Endothelial cell (in vitro differentiated cells): ENCODE results near the gene COX7B2. TPM values are rescaled to one million over a fixed set of nuclear protein-coding genes. Genes with fewer than 3 reads are reported as not detected.

Experiments used
- DNase-seq: peaks from one replicate; pipeline ENCODE4 v3.0.0; 2021; ENCODE audit warnings: low spot score
- H3K27ac Mint-ChIP-seq: one replicate; pipeline ENCODE4 v1.8.0; 2021; ENCODE audit warnings: mixed read lengths, inconsistent platforms; ENCODE audit not compliant: unreplicated experiment
- H3K27me3 Mint-ChIP-seq: one replicate; pipeline ENCODE4 v1.8.0; 2021; ENCODE audit warnings: mild to moderate bottlenecking, moderate library complexity, mixed read lengths, inconsistent platforms; ENCODE audit not compliant: unreplicated experiment
- H3K36me3 Mint-ChIP-seq: one replicate; pipeline ENCODE4 v1.8.0; 2021; ENCODE audit warnings: mild to moderate bottlenecking, low read depth, mixed read lengths, inconsistent platforms; ENCODE audit not compliant: unreplicated experiment
- H3K4me1 Mint-ChIP-seq: one replicate; pipeline ENCODE4 v1.8.0; 2021; ENCODE audit warnings: mild to moderate bottlenecking, mixed read lengths, inconsistent platforms; ENCODE audit not compliant: unreplicated experiment
- H3K4me3 Mint-ChIP-seq: one replicate; pipeline ENCODE4 v1.8.0; 2021; ENCODE audit warnings: mild to moderate bottlenecking, mixed read lengths, inconsistent platforms; ENCODE audit not compliant: unreplicated experiment
- H3K9me3 Mint-ChIP-seq: one replicate; pipeline ENCODE4 v1.8.0; 2021; ENCODE audit warnings: mixed read lengths, inconsistent platforms; ENCODE audit not compliant: unreplicated experiment
- total RNA-seq: library from RNA; stranded (reverse); fragmentation: NEBNext Ultra II Directional; extraction: Animal tissue kit (Norgen Biotek cat#: 25700); gene quantifications from one replicate; pipeline ENCODE4 v1.2.1, GENCODE V29; 2021; ENCODE audit not compliant: unreplicated experiment
- TF ChIP-seq, protein P1 (sequence below): fragments of 200-600 bp; sonication (generic); IDR thresholded peaks from one replicate; pipeline ENCODE4 v1.5.0; 2021; ENCODE audit warnings: antibody characterized with exemption; ENCODE audit not compliant: unreplicated experiment

Gene COX7B2
- total RNA-seq, 1 donor from 2014 or later = not detected

DNA sequence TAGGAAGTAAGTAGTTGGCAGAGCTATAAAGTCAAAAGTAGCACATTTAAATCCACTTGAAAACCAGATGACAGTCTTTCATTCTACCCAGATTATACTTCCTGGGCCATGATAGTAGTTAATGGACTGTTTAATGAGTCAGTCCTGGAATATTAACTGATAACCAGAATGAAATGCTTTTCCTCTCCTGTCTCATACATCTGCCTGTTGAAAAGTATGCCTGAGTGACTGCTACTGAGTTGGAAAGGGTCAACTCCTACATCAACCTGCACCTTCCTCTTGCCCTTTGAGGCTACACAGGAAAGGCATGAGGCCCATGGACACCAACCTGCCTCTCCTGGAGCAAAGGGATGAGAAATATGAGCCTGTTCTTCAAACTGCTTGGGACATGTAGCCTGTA is 36.0 kb upstream of the COX7B2 start:
- Mint-ChIP-seq H3K4me3 (no peak overlapping the region), H3K27me3 (peaks cover 2% of the 10 kb centered on the region), H3K9me3 (no peaks in the 10 kb centered on the region), H3K27ac (no peak overlapping the region), H3K36me3 (no peaks in the 10 kb centered on the region), H3K4me1 (peaks cover 9% of the 10 kb centered on the region)
- TF ChIP-seq, protein P1, sequence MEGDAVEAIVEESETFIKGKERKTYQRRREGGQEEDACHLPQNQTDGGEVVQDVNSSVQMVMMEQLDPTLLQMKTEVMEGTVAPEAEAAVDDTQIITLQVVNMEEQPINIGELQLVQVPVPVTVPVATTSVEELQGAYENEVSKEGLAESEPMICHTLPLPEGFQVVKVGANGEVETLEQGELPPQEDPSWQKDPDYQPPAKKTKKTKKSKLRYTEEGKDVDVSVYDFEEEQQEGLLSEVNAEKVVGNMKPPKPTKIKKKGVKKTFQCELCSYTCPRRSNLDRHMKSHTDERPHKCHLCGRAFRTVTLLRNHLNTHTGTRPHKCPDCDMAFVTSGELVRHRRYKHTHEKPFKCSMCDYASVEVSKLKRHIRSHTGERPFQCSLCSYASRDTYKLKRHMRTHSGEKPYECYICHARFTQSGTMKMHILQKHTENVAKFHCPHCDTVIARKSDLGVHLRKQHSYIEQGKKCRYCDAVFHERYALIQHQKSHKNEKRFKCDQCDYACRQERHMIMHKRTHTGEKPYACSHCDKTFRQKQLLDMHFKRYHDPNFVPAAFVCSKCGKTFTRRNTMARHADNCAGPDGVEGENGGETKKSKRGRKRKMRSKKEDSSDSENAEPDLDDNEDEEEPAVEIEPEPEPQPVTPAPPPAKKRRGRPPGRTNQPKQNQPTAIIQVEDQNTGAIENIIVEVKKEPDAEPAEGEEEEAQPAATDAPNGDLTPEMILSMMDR = no peak
- DNase-seq = no peak

DNA sequence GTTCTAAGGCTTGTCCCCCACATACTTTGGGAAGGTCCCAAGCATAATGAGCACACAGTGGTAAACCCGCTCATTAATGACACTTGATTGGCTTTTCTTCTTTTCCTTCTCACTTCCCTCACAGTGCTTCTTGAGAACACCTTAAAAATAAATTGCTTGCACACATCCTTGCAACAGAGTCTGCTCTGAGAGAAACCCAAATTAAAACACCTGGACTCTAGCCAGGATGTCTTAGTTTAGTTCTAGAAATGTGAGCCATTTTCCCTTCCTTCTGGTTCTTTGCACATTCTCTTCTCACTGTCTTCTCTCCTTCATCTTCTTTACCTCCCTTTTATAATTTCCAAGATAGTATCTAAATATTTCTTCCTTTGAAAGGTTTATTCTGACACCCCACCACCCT is 35.3 kb upstream of the COX7B2 start:
- H3K4me3 Mint-ChIP-seq = no peak overlapping the region
- H3K36me3 Mint-ChIP-seq = no peaks in the 10 kb centered on the region
- TF ChIP-seq, protein P1 = no peak
- H3K27ac Mint-ChIP-seq = no peak overlapping the region
- DNase-seq = no peak
- peaks cover 9% of the 10 kb centered on the region for H3K4me1 Mint-ChIP-seq
- H3K27me3 Mint-ChIP-seq = peaks cover 2% of the 10 kb centered on the region
- H3K9me3 Mint-ChIP-seq = no peaks in the 10 kb centered on the region

DNA sequence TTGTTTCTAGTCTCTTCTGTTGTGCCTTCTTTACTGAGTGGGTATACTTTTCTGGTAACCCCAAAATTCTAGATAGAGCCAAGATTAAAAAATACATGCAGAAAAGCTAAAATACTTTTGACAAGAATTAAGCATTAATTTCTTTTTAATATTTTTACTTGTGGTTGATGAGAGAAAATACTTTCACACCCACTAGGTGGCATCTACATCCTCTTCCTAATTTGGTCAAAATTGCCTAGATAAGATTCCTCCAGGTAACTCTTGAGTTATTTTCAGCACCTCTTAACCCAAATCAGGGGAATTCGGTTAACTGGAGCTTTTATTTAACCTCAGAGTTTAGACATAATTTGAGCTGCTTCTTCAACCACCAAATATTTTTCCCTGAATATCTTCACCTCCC is 28.4 kb upstream of the COX7B2 start:
- H3K9me3 Mint-ChIP-seq = no peaks in the 10 kb centered on the region
- no peaks in the 10 kb centered on the region for H3K36me3 Mint-ChIP-seq
- no peak overlapping the region for H3K4me3 Mint-ChIP-seq
- H3K27me3 Mint-ChIP-seq = no peaks in the 10 kb centered on the region
- TF ChIP-seq, protein P1 = peak; percentile 68
- no peak for DNase-seq
- H3K27ac Mint-ChIP-seq = no peak overlapping the region
- no peaks in the 10 kb centered on the region for H3K4me1 Mint-ChIP-seq

DNA sequence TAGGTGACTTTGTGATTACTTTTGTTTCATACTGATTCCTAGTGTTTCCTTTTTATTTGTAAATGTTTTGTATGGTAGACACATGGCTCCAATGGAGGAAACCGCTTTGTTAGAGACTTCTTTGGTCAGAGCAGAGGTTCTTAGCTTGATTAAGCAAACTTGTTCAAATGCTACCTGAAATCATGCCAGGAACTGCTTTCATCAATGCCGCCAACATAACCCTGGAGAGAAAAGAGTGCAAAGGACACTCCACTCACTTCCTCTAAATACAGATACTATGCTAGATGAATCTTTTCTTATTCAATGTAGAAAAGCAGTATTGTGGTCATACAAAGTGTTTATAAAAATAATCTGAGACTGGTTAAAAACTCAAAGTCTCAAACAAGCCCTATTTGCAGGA is 25.7 kb upstream of the COX7B2 start:
- Mint-ChIP-seq H3K4me3 (no peak overlapping the region), H3K27ac (no peak overlapping the region), H3K36me3 (no peaks in the 10 kb centered on the region), H3K9me3 (no peaks in the 10 kb centered on the region), H3K4me1 (no peaks in the 10 kb centered on the region), H3K27me3 (no peaks in the 10 kb centered on the region)
- DNase-seq = no peak
- TF ChIP-seq, protein P1 = no peak

DNA sequence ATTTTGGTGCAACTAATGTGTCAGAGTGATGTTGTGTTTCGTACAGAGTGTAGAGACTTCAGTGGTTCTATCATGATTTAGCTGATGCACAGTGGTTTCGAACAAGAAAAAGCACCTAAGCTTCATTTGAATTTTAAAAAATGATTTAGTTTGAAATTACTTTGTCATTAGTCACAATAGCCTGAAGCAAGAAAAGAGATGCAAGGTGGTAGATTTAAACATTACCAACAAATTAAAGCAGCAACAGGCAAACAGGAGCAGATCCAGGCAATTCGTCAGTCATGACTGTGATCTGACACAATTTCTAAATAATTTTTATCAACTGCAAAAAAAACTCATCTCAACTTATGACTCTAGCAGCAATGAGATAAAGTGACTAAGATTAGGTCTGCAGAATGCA is 24.6 kb upstream of the COX7B2 start:
- Mint-ChIP-seq H3K36me3 (no peaks in the 10 kb centered on the region), H3K27me3 (no peaks in the 10 kb centered on the region), H3K9me3 (no peaks in the 10 kb centered on the region), H3K4me1 (no peaks in the 10 kb centered on the region), H3K27ac (no peak overlapping the region), H3K4me3 (no peak overlapping the region)
- DNase-seq = no peak
- TF ChIP-seq, protein P1 = no peak
